ENCODE results near the gene ZFPL1. TPM values are rescaled to one million over a fixed set of nuclear protein-coding genes. Genes with fewer than 3 reads are reported as not detected.

Gene ZFPL1
- total and polyA plus RNA-seq, 4 donors, result 24.9 to 69.9 (median 33.3) TPM

GRCh38 chr11:65132238-65132987, 48.4 kb downstream of the ZFPL1 start:
- intact Hi-C loops (cut with DNase I), result no loop called here
- DNase-seq, result peak in 1 of 2 donors; percentile 30
- Histone ChIP-seq H3K9me3 (ENCODE audit: control insufficient read depth, low read length) (no peaks in the 10 kb centered on the region), H3K36me3 (ENCODE audit: control insufficient read depth in 1 of 2, insufficient read depth in 2 of 2, low read length in 1 of 2) (peaks cover 7 to 15% of the 10 kb centered on the region in 2 donors), H3K27me3 (ENCODE audit: control insufficient read depth in 1 of 2, insufficient read depth in 2 of 2, low read length in 1 of 2) (no peaks in the 10 kb centered on the region), H3K27ac (ENCODE audit: low read depth in 1 of 2, low read length in 2 of 2) (no peak overlapping the region), H3K4me1 (ENCODE audit: control insufficient read depth in 1 of 2, insufficient read depth in 2 of 2, low read length in 2 of 2) (no peaks in the 10 kb centered on the region), H3K4me3 (ENCODE audit: low read length in 2 of 2) (no peak overlapping the region)
- WGBS, 2 donors, result 71 to 72% methylated on average over 10 of the region's 10 CpGs
- no peak for ATAC-seq (ENCODE audit: low FRiP score)

GRCh38 chr11:65132988-65133700, 49.1 kb downstream of the ZFPL1 start:
- WGBS, 2 donors, result 34 to 36% methylated on average over 18 of the region's 18 CpGs
- DNase-seq, result peak; percentile 56 to 61
- Histone ChIP-seq H3K4me1 (ENCODE audit: control insufficient read depth in 1 of 2, insufficient read depth in 2 of 2, low read length in 2 of 2) (no peaks in the 10 kb centered on the region), H3K27me3 (ENCODE audit: control insufficient read depth in 1 of 2, insufficient read depth in 2 of 2, low read length in 1 of 2) (no peaks in the 10 kb centered on the region), H3K27ac (ENCODE audit: low read depth in 1 of 2, low read length in 2 of 2) (no peak overlapping the region), H3K9me3 (ENCODE audit: control insufficient read depth, low read length) (no peaks in the 10 kb centered on the region), H3K4me3 (ENCODE audit: low read length in 2 of 2) (peak overlapping the region; percentile 38 to 68), H3K36me3 (ENCODE audit: control insufficient read depth in 1 of 2, insufficient read depth in 2 of 2, low read length in 1 of 2) (peaks cover 4 to 12% of the 10 kb centered on the region in 2 donors)
- no peak for ATAC-seq (ENCODE audit: low FRiP score)
- intact Hi-C loops (cut with DNase I), result no loop called here

DNA sequence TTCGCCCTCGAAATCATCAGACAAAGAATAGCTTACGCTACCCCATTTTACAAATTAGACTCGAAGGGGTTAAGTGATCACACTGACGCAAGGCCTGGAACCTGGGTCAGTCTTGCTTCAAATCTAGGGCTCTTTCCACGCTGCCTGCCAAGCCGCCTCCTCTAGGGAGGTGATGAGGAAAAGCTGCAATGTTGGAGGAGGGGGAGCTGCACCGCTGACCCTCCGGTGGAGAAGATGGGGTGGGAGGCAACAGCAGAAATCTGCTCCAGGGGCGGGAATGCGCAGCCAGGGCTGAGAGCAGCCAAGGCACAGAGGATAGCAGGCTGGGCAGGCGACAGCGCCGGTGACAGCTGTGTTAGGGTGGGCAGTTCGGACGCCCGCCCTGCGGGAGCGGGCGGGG, 49.7 kb downstream of the ZFPL1 start:
- Histone ChIP-seq H3K36me3 (ENCODE audit: control insufficient read depth in 1 of 2, insufficient read depth in 2 of 2, low read length in 1 of 2) (peaks cover under 1 to 12% of the 10 kb centered on the region in 2 donors), H3K4me1 (ENCODE audit: control insufficient read depth in 1 of 2, insufficient read depth in 2 of 2, low read length in 2 of 2) (no peaks in the 10 kb centered on the region), H3K4me3 (ENCODE audit: low read length in 2 of 2) (peak overlapping the region; percentile 38 to 68), H3K27me3 (ENCODE audit: control insufficient read depth in 1 of 2, insufficient read depth in 2 of 2, low read length in 1 of 2) (no peaks in the 10 kb centered on the region), H3K27ac (ENCODE audit: low read depth in 1 of 2, low read length in 2 of 2) (peak overlapping the region; percentile 1 to 41), H3K9me3 (ENCODE audit: control insufficient read depth, low read length) (no peaks in the 10 kb centered on the region)
- intact Hi-C loops (cut with DNase I), result no loop called here
- WGBS, 2 donors, result 1% methylated on average over 20 of the region's 20 CpGs
- peak in 1 of 2 donors; percentile 72 for DNase-seq
- peak; percentile 8 for ATAC-seq (ENCODE audit: low FRiP score)

DNA sequence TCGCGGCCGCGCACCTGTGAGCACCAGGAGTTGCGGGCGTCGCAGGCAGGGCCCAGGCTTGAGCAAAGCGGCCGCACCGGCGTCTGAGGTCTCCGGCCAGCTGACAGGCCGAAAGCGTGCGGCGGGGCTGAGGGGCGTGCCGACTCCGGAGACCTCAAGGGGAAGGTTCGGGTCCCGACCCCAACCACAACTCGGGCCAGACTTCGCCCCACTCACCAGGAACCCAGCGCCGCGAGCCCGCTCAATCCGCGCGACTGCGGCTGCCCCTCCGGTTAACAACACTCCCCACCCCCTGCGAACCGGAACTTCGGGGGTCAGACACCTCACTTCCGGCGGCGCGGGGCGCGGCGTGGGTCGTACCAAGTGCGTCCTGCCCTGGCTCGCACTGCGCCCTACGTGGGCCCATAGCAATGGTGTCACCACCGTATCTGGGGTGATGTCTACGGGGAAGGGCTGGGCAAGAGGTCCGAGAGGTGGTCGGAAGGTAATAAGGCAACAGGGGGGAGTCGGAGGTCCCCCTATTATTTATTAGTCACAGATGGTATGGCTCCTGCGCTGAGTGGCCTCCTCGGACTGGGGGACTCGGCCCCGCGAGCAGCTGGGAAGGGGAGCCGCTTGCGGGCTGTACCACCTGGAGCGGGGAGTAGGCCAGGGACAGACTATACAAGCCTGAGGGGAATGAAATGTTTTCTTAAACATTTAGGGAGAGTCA, 50.4 kb downstream of the ZFPL1 start, which contains the start of gene SYVN1:
Gene SYVN1 (minus strand): TSS at position 280 of the 712 bp plus-strand sequence. CDS start 918 bp downstream, outside the sequence.
- no peaks in the 10 kb centered on the region for H3K27me3 ChIP-seq (ENCODE audit: control insufficient read depth in 1 of 2, insufficient read depth in 2 of 2, low read length in 1 of 2)
- ATAC-seq (ENCODE audit: low FRiP score), result peak; percentile 94
- WGBS, 2 donors, result 1% methylated on average over 58 to 60 of the region's 60 CpGs
- no peaks in the 10 kb centered on the region for H3K4me1 ChIP-seq (ENCODE audit: control insufficient read depth in 1 of 2, insufficient read depth in 2 of 2, low read length in 2 of 2)
- peak; percentile 95 to 97 for DNase-seq
- peak within 1 kb of the TSS; percentile 50 to 89 for H3K27ac ChIP-seq (ENCODE audit: low read depth in 1 of 2, low read length in 2 of 2)
- peaks cover 0 to 12% of the 10 kb centered on the region in 2 donors for H3K36me3 ChIP-seq (ENCODE audit: control insufficient read depth in 1 of 2, insufficient read depth in 2 of 2, low read length in 1 of 2)
- no peaks in the 10 kb centered on the region for H3K9me3 ChIP-seq (ENCODE audit: control insufficient read depth, low read length)
- peak within 1 kb of the TSS; percentile 55 to 68 for H3K4me3 ChIP-seq (ENCODE audit: low read length in 2 of 2)
- intact Hi-C loops (cut with DNase I), result no loop called here

DNA sequence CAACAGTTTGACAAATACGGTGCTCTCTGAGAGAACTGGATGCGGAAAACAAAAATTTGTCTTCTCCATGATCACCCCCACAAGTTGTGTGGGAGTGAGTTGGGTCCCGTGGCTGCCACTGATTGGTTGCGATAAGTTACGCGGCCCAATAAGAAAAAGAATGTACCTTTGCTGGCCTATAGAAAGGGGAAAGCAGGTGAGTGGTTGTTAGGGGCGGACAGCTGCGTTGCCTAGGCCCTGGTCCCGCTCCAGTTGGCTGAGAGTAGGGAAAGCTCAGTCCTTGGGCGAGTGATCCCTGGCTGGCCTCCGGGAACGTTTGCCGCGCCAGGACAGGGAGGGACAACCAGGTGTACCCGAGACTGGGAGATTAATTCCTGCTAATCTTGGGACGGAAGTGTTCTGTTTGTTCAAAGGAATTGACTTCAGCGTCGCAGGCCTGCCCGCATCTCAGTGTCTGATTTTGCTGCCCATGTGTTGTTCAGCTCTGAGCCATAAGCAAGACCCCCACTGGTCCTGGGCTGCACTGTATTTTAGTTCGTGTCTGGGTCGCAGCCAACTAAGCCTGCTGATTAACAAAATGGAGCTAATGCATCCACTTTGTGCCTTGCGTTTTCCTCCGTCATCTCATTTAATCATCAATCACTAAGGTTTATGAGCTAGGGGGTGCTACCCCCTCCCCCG, 51.1 kb downstream of the ZFPL1 start:
- ATAC-seq (ENCODE audit: low FRiP score) (peak; percentile 92), DNase-seq (peak; percentile 91 to 95)
- H3K27ac ChIP-seq (ENCODE audit: low read depth in 1 of 2, low read length in 2 of 2), result peak overlapping the region; percentile 50 to 89
- H3K4me1 ChIP-seq (ENCODE audit: control insufficient read depth in 1 of 2, insufficient read depth in 2 of 2, low read length in 2 of 2), result no peaks in the 10 kb centered on the region
- intact Hi-C loops (cut with DNase I), result loop anchor here in 1 of 2 donors (5.0 kb wide), 1 partner anchor 42 kb away; no protein-coding TSS in a partner anchor
- peaks cover 0 to 11% of the 10 kb centered on the region in 2 donors for H3K36me3 ChIP-seq (ENCODE audit: control insufficient read depth in 1 of 2, insufficient read depth in 2 of 2, low read length in 1 of 2)
- no peaks in the 10 kb centered on the region for H3K9me3 ChIP-seq (ENCODE audit: control insufficient read depth, low read length)
- H3K27me3 ChIP-seq (ENCODE audit: control insufficient read depth in 1 of 2, insufficient read depth in 2 of 2, low read length in 1 of 2), result no peaks in the 10 kb centered on the region
- H3K4me3 ChIP-seq (ENCODE audit: low read length in 2 of 2), result peak overlapping the region; percentile 55 to 68
- WGBS, 2 donors, result 1 to 2% methylated on average over 24 of the region's 24 CpGs

- DNase-seq, result peak in 1 of 2 donors; percentile 41
- no peak overlapping the region for H3K4me3 ChIP-seq (ENCODE audit: low read length in 2 of 2)
- no peaks in the 10 kb centered on the region for H3K4me1 ChIP-seq (ENCODE audit: control insufficient read depth in 1 of 2, insufficient read depth in 2 of 2, low read length in 2 of 2)
- no peaks in the 10 kb centered on the region for H3K27me3 ChIP-seq (ENCODE audit: control insufficient read depth in 1 of 2, insufficient read depth in 2 of 2, low read length in 1 of 2)
- intact Hi-C loops (cut with DNase I), result loop anchor here (1.0 to 5.0 kb wide), 2 partner anchors 42 to 44 kb away; no protein-coding TSS in a partner anchor
- H3K9me3 ChIP-seq (ENCODE audit: control insufficient read depth, low read length), result no peaks in the 10 kb centered on the region
- ATAC-seq (ENCODE audit: low FRiP score), result no peak
- WGBS, 2 donors, result 52 to 53% methylated on average over 11 of the region's 11 CpGs
- H3K36me3 ChIP-seq (ENCODE audit: control insufficient read depth in 1 of 2, insufficient read depth in 2 of 2, low read length in 1 of 2), result peaks cover 0 to 6% of the 10 kb centered on the region in 2 donors
- H3K27ac ChIP-seq (ENCODE audit: low read depth in 1 of 2, low read length in 2 of 2), result peak overlapping the region; percentile 50 to 89
Observed at GRCh38 chr11:65135633-65136145, 51.7 kb downstream of the ZFPL1 start.

DNA sequence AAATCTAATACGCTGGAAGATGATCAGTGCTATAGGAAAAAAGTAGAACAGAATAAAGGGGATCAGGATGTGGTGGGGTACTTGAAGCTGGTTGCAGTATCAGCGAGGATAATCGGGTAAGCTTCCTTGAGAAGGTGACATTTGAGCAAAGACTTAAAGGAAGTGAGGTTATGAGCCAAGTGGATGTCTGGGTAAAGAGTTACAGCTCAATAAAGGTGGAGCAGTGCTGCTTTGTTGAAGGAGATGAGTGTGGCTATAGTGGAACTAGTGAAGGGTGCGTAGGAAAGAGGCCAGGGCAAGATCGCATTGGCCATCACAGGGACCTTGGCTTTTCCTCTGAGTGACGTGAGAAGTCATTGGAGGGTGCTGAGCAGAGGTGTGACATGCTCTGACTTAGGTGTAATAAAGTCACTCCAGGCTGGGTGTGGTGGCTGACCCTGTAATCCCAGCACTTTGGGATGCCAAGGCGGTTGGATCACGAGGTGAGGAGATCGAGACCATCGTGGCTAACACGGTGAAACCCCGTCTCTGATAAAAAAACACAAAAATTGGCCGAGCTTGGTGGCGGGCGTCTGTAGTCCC, 52.6 kb downstream of the ZFPL1 start:
- H3K4me1 ChIP-seq (ENCODE audit: control insufficient read depth in 1 of 2, insufficient read depth in 2 of 2, low read length in 2 of 2), result no peaks in the 10 kb centered on the region
- ATAC-seq (ENCODE audit: low FRiP score) (no peak), DNase-seq (peak in 1 of 2 donors; percentile 14)
- 83 to 87% methylated on average over 15 of the region's 15 CpGs for WGBS, 2 donors
- no peaks in the 10 kb centered on the region for H3K36me3 ChIP-seq (ENCODE audit: control insufficient read depth in 1 of 2, insufficient read depth in 2 of 2, low read length in 1 of 2)
- intact Hi-C loops (cut with DNase I), result loop anchor here (1.0 to 5.0 kb wide), 2 partner anchors 41 to 43 kb away; no protein-coding TSS in a partner anchor
- no peak overlapping the region for H3K4me3 ChIP-seq (ENCODE audit: low read length in 2 of 2)
- no peaks in the 10 kb centered on the region for H3K9me3 ChIP-seq (ENCODE audit: control insufficient read depth, low read length)
- H3K27me3 ChIP-seq (ENCODE audit: control insufficient read depth in 1 of 2, insufficient read depth in 2 of 2, low read length in 1 of 2), result no peaks in the 10 kb centered on the region
- no peak overlapping the region for H3K27ac ChIP-seq (ENCODE audit: low read depth in 1 of 2, low read length in 2 of 2)
